ENCODE data around the gene ZNF286A.
"Not testable (repeated sequence)": the region's sequence is repeated elsewhere in the genome, so short reads cannot be mapped to it uniquely, and the experiment has no call there.

ZNF286A gene

DNA sequence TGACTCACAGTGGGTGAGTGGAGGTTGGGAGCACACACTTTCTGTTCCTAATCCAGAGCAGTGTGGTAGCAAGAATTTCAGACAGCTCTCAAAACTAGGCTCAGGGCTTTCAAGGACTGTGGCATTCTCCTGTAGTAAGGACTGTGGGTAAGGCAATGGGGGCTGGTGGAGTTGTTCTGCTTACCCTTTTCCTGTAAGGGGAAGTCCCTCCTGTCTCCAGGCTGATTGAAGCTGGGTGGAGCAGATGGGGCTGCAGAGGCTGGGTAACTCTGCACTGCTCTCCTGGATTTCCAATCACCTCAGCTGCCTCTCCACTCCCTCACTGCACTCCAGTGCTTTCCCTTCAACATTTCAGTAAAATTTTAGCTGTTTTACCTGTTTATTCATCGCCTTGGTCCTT, 12.1 kb upstream of the ZNF286A start:
- DNase-seq = not testable (repeated sequence)

DNA sequence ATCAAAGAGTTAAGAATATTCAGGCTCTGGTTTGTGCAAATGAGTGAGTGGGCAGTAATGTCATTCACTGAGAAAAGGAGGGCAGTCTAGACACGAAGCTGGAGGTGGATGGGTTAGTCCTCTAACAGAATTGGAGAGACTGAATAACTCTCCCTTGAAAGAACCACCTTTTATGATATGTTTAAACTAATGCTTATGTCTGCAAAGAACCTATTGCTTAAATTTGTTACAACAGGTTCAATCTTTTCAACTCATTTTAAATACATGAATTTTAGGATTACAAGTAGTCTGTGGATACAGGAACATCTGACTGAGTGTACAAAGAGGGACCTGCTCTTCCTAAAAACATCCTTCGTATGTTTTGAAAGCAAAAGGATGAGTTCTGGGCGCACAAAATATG, 585 bp upstream of the ZNF286A start:
- DNase-seq = peak; percentile 16

GRCh38 chr17:15699937-15700336, 385 bp downstream of the ZNF286A start:
- not testable (repeated sequence) for DNase-seq

GRCh38 chr17:15704239-15704638, 4.7 kb downstream of the ZNF286A start:
- not testable (repeated sequence) for DNase-seq

GRCh38 chr17:15704813-15705212, 5.3 kb downstream of the ZNF286A start:
- not testable (repeated sequence) for DNase-seq

- not testable (repeated sequence) for DNase-seq
Measured at GRCh38 chr17:15708879-15709278, 9.3 kb downstream of the ZNF286A start.

GRCh38 chr17:15716601-15717563, 17.3 kb downstream of the ZNF286A start:
- DNase-seq = not testable (repeated sequence)

DNA sequence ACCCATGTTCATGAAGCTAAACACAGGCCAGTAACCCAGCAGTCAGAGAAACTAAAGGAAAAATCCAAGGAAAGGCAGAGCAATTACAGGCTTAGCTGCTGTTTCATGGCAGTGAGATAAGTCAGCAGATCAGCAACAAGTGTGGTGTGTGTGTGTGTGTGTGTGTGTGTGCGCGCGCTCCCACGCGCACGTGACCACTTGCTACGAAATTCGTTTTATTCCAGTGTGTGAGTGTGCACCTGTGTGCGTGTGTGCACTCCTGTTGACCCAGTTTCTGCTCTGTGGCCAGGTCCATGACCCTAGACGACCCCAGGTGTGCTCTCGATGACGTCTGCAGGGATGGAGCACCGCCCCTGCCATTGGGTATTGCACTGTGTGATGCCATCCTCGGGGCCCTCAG, 31.0 kb downstream of the ZNF286A start:
- DNase-seq = not testable (repeated sequence)

- not testable (repeated sequence) for DNase-seq
Measured at GRCh38 chr17:15731900-15732299, 32.3 kb downstream of the ZNF286A start, which contains the start of gene TBC1D26. Gene TBC1D26, plus strand, starts transcription at chr17:15732283. Its CDS starts 3,066 bp downstream, at chr17:15735349.

- not testable (repeated sequence) for DNase-seq
Measured at GRCh38 chr17:15733174-15733789, 33.7 kb downstream of the ZNF286A start.

DNA sequence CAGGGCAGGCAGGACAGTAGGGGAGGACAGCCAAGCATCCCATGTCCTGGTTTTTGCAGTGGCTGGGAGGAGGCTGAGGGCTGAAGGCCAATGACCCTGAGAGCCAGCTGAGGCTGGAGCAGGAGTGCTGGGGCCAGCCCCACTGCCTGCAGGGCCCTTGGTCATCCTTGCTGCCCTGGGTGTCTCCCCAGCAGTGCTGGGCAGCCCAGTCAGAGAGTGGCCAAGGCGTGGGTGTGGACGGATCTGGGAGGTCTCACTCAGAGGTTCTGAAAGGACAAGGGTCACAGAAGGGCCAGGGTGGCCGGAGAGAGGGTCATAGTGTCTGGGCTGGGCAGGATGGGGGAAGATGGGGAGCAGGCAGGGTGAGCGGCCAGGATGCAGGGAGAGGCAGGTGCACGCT, 37.0 kb downstream of the ZNF286A start:
- not testable (repeated sequence) for DNase-seq

GRCh38 chr17:15738066-15738465, 38.5 kb downstream of the ZNF286A start:
- no peak for DNase-seq

- DNase-seq = not testable (repeated sequence)
Measured at GRCh38 chr17:15739259-15739658, 39.7 kb downstream of the ZNF286A start.

DNA sequence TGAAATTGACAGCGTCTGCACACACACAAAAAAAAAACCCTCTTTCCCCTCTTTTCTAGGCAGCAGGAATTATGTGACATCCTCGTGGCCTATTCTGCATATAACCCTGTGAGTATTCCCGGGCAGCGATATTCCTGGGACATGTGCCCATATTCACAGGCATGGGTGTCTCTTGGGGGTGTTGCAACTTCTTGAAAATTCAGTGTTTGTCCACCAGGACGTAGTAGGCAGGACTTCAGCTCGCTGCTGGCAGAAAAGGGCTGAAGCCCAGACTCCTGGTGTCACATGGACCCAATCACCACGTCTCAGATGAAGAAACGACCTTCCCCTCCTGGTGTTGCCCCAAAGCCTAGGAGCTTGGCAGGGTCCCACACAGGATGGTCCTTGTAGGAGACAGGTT, 40.5 kb downstream of the ZNF286A start:
- not testable (repeated sequence) for DNase-seq

DNA sequence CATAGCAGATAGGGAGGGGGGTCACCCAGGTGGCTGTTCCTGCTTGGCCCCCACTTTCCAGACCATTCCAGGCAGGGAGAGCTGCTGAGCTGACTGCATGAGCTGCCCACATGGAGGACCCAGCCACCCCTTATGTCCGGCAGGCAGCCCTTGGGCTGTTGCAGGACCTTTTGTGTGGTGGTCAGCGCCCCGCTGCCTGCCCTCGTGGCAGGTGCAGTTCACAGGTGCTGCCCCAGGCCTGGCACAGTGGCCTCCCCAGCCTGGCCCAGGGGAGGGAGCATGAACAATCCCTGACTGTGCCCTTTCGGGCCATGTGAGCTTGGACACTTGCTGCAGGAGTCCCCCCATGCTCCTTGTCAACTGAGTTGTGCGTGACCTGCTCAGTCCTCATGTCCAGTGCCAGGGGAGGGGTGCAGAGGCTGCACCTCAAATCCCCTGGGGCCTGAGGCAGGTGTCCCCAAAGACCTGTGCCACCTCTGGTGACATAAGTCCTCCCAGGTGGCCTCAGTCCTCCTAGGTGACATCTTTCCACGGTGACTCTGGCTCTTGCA, 41.1 kb downstream of the ZNF286A start:
- no peak for DNase-seq

GRCh38 chr17:15741624-15742023, 42.1 kb downstream of the ZNF286A start:
- no peak for DNase-seq

DNA sequence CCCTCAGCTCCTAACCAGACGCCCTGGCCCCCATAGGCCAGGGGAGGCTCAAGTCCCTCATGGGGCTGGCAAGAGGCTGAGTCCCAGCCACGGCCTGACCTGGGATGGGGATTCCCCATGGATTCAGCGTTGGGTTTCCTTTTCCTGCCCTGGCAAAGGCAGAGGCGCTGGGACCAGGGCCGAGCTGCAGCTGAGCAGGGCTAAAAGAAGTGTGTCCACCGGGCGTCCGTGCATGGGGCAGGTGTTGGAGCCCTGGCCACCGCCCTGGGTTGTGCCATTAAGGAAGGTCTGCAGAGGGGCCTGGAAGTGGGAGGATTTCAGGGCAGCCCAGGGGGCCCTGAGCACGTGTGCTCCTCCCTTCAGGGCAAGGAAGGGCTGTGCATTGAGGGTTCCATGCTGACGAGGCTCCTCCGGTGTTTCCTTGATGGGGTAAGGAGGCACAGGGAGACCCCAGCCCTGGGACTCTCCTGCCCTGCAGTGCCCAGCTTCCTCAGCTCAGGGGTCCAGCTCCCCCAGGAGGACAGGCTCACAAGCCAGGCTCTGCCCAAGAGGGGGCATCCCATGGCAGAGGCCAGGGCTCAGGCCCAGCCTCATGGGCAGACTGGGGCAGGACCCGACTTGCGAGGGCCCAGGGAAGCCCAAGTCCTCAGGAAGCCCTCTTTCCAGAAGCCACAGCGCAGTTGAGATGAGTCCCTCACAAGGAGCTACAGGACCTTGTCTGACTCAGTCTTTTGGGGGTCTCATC, 42.7 kb downstream of the ZNF286A start:
- DNase-seq = no peak

DNA sequence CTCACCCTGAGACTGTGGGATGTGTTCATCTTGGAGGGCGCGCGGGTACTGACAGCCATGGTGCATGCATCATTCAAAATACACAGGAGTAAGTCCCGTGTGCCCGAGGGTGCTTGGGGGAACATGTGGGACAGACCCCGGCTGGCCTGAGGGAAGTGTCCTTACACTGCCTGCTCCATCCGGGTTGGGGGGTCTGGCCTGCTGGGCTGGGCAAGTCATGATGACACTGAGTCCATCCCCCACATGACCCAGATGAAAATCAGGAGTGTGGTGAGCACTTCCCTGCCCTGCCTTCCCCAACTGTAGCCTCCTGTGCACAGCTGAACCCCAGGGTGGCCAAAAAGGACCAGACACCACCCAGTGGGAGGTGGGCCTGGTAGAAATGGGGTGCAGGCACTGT, 43.4 kb downstream of the ZNF286A start:
- DNase-seq = no peak

- no peak for DNase-seq
Measured at GRCh38 chr17:15744074-15744676, 44.6 kb downstream of the ZNF286A start.

- DNase-seq = no peak
Measured at GRCh38 chr17:15744885-15745284, 45.3 kb downstream of the ZNF286A start.

DNA sequence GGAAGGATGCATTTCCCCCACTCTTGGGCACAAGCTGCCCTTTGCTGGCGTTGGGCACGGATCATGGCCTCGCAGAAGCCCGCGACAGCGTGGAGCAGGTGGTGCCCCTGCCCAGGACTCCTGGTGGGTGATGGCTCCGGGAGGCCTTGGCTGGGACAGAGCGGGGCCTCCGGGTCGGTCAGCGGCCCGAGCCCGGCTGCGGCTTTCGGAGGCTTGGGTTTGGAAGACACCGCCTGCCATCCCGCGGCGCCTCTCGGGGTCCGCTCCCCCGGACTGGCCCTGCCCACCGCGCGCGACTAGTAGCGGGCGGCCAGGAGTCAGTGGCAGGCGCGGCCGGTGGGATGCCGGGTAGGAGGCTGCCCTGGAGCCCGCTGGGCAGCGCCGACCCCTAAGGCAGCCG, 49.9 kb downstream of the ZNF286A start:
- peak; percentile 11 for DNase-seq

All from right kidney (tissue), 1 donor.